Esophagus (tissue), 2 donors: ENCODE measurements around the gene IPO13. TPM values are rescaled to one million over a fixed set of nuclear protein-coding genes. Genes with fewer than 3 reads are reported as not detected.

Source experiments
- H3K27ac ChIP-seq, 2 donors: one replicate each; pipeline ENCODE4 v1.5.1; 2013; ENCODE audit warnings: low read depth in 2 of 2, mild to moderate bottlenecking in 2 of 2, inconsistent platforms in 1 of 2, low read length in 1 of 2, moderate library complexity in 1 of 2
- H3K27me3 ChIP-seq, 2 donors: one replicate each; pipeline ENCODE4 v1.6.1; 2013; ENCODE audit warnings: low read length in 2 of 2, control low read depth in 1 of 2, mild to moderate bottlenecking in 1 of 2; ENCODE audit not compliant: insufficient read depth in 2 of 2, control insufficient read depth in 1 of 2
- H3K36me3 ChIP-seq, 2 donors: one replicate each; pipeline ENCODE4 v1.6.1; 2013; ENCODE audit warnings: low read length in 1 of 2; ENCODE audit not compliant: control insufficient read depth in 2 of 2, insufficient read depth in 2 of 2
- H3K4me1 ChIP-seq, 2 donors: one replicate each; pipeline ENCODE4 v1.6.1; 2013; ENCODE audit warnings: low read length in 1 of 2; ENCODE audit not compliant: control insufficient read depth in 2 of 2, insufficient read depth in 2 of 2
- H3K4me3 ChIP-seq, 2 donors: one replicate each; pipeline ENCODE4 v1.5.1; 2013; ENCODE audit warnings: low read length in 2 of 2, mild to moderate bottlenecking in 2 of 2, low read depth in 1 of 2, moderate library complexity in 1 of 2
- H3K9me3 ChIP-seq, 2 donors: one replicate each; pipeline ENCODE4 v1.6.1; 2013; ENCODE audit warnings: mild to moderate bottlenecking in 2 of 2, low read depth in 1 of 2, low read length in 1 of 2, moderate library complexity in 1 of 2; ENCODE audit not compliant: control insufficient read depth in 2 of 2, insufficient read depth in 1 of 2
- WGBS, 2 donors: extraction: QIAGEN DNeasy Blood & Tissue Kit; methylation state at CpG; one replicate each; pipeline ENCODE4 v1.1.7; 2013; 5-methylcytosine and 5-hydroxymethylcytosine counted together
- polyA plus RNA-seq, 2 donors: library from polyadenylated mRNA; stranded (reverse); fragments of 200-250 nt; gene quantifications; one replicate each; pipeline ENCODE4 v1.2.3, GENCODE V29; 2013
- donor health status: healthy with polysubstance abuse.
- donor health status: Bipolar disorder and iron deficiency.

IPO13 gene
- polyA plus RNA-seq, 2 donors = 18.1 to 22.1 TPM

GRCh38 chr1:43976045-43976444 lies 29.3 kb downstream of the IPO13 start:
- peaks cover 16 to 35% of the 10 kb centered on the region in 2 donors for H3K4me1 ChIP-seq
- H3K27me3 ChIP-seq = no peaks in the 10 kb centered on the region
- H3K4me3 ChIP-seq = peak overlapping the region; percentile 72 to 92
- no peaks in the 10 kb centered on the region for H3K9me3 ChIP-seq
- peaks cover 5 to 24% of the 10 kb centered on the region in 2 donors for H3K36me3 ChIP-seq
- 77 to 81% methylated on average over 4 of the region's 4 CpGs for WGBS, 2 donors
- H3K27ac ChIP-seq = peak overlapping the region in 1 of 2 donors; percentile 10

- peaks cover 18 to 40% of the 10 kb centered on the region in 2 donors for H3K4me1 ChIP-seq
- WGBS, 2 donors = 89 to 93% methylated on average over 8 of the region's 8 CpGs
- no peaks in the 10 kb centered on the region for H3K27me3 ChIP-seq
- peaks cover 5 to 25% of the 10 kb centered on the region in 2 donors for H3K36me3 ChIP-seq
- H3K27ac ChIP-seq = no peak overlapping the region
- H3K4me3 ChIP-seq = no peak overlapping the region
- no peaks in the 10 kb centered on the region for H3K9me3 ChIP-seq
These were observed 30.1 kb downstream of the IPO13 start for GRCh38 chr1:43976890-43977289.

- Histone ChIP-seq H3K27me3 (no peaks in the 10 kb centered on the region), H3K4me1 (peaks cover 18 to 44% of the 10 kb centered on the region in 2 donors), H3K9me3 (no peaks in the 10 kb centered on the region), H3K4me3 (no peak overlapping the region), H3K27ac (no peak overlapping the region), H3K36me3 (peaks cover 5 to 21% of the 10 kb centered on the region in 2 donors)
- WGBS, 2 donors = 82 to 93% methylated on average over 9 of the region's 9 CpGs
These were observed 30.9 kb downstream of the IPO13 start for GRCh38 chr1:43977376-43978263.

GRCh38 chr1:43978264-43978550 lies 31.5 kb downstream of the IPO13 start:
- no peaks in the 10 kb centered on the region for H3K9me3 ChIP-seq
- 55 to 73% methylated on average over 5 of the region's 5 CpGs for WGBS, 2 donors
- H3K27me3 ChIP-seq = no peaks in the 10 kb centered on the region
- H3K4me1 ChIP-seq = peaks cover 18 to 45% of the 10 kb centered on the region in 2 donors
- H3K27ac ChIP-seq = no peak overlapping the region
- no peak overlapping the region for H3K4me3 ChIP-seq
- H3K36me3 ChIP-seq = peaks cover 5 to 19% of the 10 kb centered on the region in 2 donors

GRCh38 chr1:43978551-43979260 lies 32.0 kb downstream of the IPO13 start, which contains the start of gene B4GALT2:
Gene B4GALT2 (plus strand): TSS chr1:43979210. CDS start chr1:43981161, 1,951 bp downstream.
- WGBS, 2 donors = 5 to 10% methylated on average over 29 to 54 of the region's 54 CpGs
- H3K36me3 ChIP-seq = peaks cover 5 to 20% of the 10 kb centered on the region in 2 donors
- H3K4me1 ChIP-seq = peaks cover 18 to 45% of the 10 kb centered on the region in 2 donors

GRCh38 chr1:43979261-43979527 lies 32.4 kb downstream of the IPO13 start:
- peak overlapping the region; percentile 43 to 57 for H3K27ac ChIP-seq
- peaks cover 5 to 23% of the 10 kb centered on the region in 2 donors for H3K36me3 ChIP-seq

More at GRCh38 chr1:43978551-43979260, 32.0 kb downstream of the IPO13 start, which contains the start of gene B4GALT2:
- H3K27ac ChIP-seq = peak within 1 kb of the TSS; percentile 57 to 85
- peak within 1 kb of the TSS; percentile 60 to 74 for H3K4me3 ChIP-seq
- no peaks in the 10 kb centered on the region for H3K9me3 ChIP-seq
- no peaks in the 10 kb centered on the region for H3K27me3 ChIP-seq

GRCh38 chr1:43979528-43980254 lies 32.9 kb downstream of the IPO13 start:
- Histone ChIP-seq H3K4me3 (peak overlapping the region; percentile 57 to 74), H3K36me3 (peaks cover 6 to 27% of the 10 kb centered on the region in 2 donors), H3K27ac (peak overlapping the region; percentile 57 to 85), H3K4me1 (peaks cover 18 to 45% of the 10 kb centered on the region in 2 donors), H3K27me3 (no peaks in the 10 kb centered on the region), H3K9me3 (no peaks in the 10 kb centered on the region)
- WGBS, 2 donors = 2% methylated on average over 36 to 45 of the region's 45 CpGs

More at GRCh38 chr1:43979261-43979527, 32.4 kb downstream of the IPO13 start:
- Histone ChIP-seq H3K4me3 (peak overlapping the region; percentile 57 to 74), H3K9me3 (no peaks in the 10 kb centered on the region), H3K4me1 (peaks cover 18 to 45% of the 10 kb centered on the region in 2 donors), H3K27me3 (no peaks in the 10 kb centered on the region)
- 0 to 1% methylated on average over 6 to 45 of the region's 45 CpGs for WGBS, 2 donors

GRCh38 chr1:43980255-43981134 lies 33.7 kb downstream of the IPO13 start:
- WGBS, 2 donors = 45 to 49% methylated on average over 11 to 13 of the region's 13 CpGs
- Histone ChIP-seq H3K4me3 (peak overlapping the region; percentile 57 to 74), H3K36me3 (peaks cover 10 to 30% of the 10 kb centered on the region in 2 donors), H3K27ac (peak overlapping the region in 1 of 2 donors; percentile 85), H3K27me3 (no peaks in the 10 kb centered on the region), H3K9me3 (no peaks in the 10 kb centered on the region), H3K4me1 (peaks cover 18 to 45% of the 10 kb centered on the region in 2 donors)
